SU-DHL-6 (cell line): ENCODE data around the gene NKPD1.
A peak's percentile ranks its signal among the peaks of the same experiment; 100 is the strongest.
"Not testable (repeated sequence)": the region's sequence is repeated elsewhere in the genome, so short reads cannot be mapped to it uniquely, and the experiment has no call there.

ENCODE experiments used
- H2AFZ ChIP-seq: fragments of 200-600 bp; sonication (generic); 2 replicates; pipeline ENCODE4 v1.6.1; 2014; ENCODE audit warnings: low read depth, mild to moderate bottlenecking, moderate library complexity, mixed read lengths, antibody characterized with exemption, low read length; ENCODE audit not compliant: severe bottlenecking
- H3F3A ChIP-seq: fragments of 200-600 bp; shearing (Covaris generic); 2 replicates; pipeline ENCODE4 v1.6.0; 2016; ENCODE audit warnings: antibody characterized with exemption, mild to moderate bottlenecking; ENCODE audit not compliant: insufficient read depth
- H3K27ac ChIP-seq: fragments of 200-600 bp; sonication (generic); 2 replicates; pipeline ENCODE4 v1.5.1; 2016; ENCODE audit warnings: low read depth, mild to moderate bottlenecking, low read length, moderate library complexity, mixed read lengths
- H3K27me3 ChIP-seq: fragments of 200-600 bp; sonication (generic), shearing (Covaris generic); 2 replicates; pipeline ENCODE4 v1.6.0; 2014; ENCODE audit warnings: mild to moderate bottlenecking, low read length
- H3K36me3 ChIP-seq: fragments of 200-600 bp; sonication (generic); 2 replicates; pipeline ENCODE4 v1.6.1; 2014; ENCODE audit warnings: mild to moderate bottlenecking, low read length, mixed read lengths
- H3K4me2 ChIP-seq: fragments of 300-600, 200-600 bp; shearing (Covaris generic), sonication (generic); 2 replicates; pipeline ENCODE4 v1.6.0; 2014; ENCODE audit warnings: low read length, low read depth, mild to moderate bottlenecking; ENCODE audit not compliant: poor library complexity, severe bottlenecking
- H3K4me3 ChIP-seq: fragments of 200-600 bp; sonication (generic); 2 replicates; pipeline ENCODE4 v1.5.1; 2014; ENCODE audit warnings: antibody characterized with exemption, low read length, mild to moderate bottlenecking, mixed read lengths; ENCODE audit not compliant: insufficient read depth, poor library complexity, severe bottlenecking
- H3K79me2 ChIP-seq: fragments of 200-600 bp; sonication (generic); 2 replicates; pipeline ENCODE4 v1.6.1; 2014; ENCODE audit warnings: mild to moderate bottlenecking, low read length, moderate library complexity; ENCODE audit not compliant: insufficient read depth
- H3K9ac ChIP-seq: fragments of 200-600 bp; sonication (generic); 2 replicates; pipeline ENCODE4 v1.7.0; 2014; ENCODE audit warnings: mild to moderate bottlenecking, low read length
- H3K9me2 ChIP-seq: fragments of 200-600 bp; sonication (generic); replicated peaks from 2 replicates; pipeline ENCODE4 v1.6.1; 2014; ENCODE audit warnings: low read length; ENCODE audit not compliant: insufficient read depth
- H3K9me3 ChIP-seq: fragments of 200-600 bp; sonication (generic); 2 replicates; pipeline ENCODE4 v1.6.1; 2014; ENCODE audit warnings: low read length, mixed read lengths; ENCODE audit not compliant: insufficient read depth
- H4K20me1 ChIP-seq: fragments of 200-600 bp; sonication (generic); 2 replicates; pipeline ENCODE4 v1.6.1; 2014; ENCODE audit warnings: low read depth, mild to moderate bottlenecking, antibody characterized with exemption, low read length, moderate library complexity, mixed read lengths
- EZH2phosphoT487 ChIP-seq: fragments of 200-600 bp; sonication (generic), shearing (Covaris generic); conservative IDR thresholded peaks from 2 replicates; pipeline ENCODE4 v1.6.1; 2018; ENCODE audit warnings: mild to moderate bottlenecking, antibody characterized with exemption, low read length, moderate library complexity, mixed read lengths
- TF ChIP-seq, protein P1 (sequence below): fragments of 200-600 bp; sonication (generic); IDR thresholded peaks from one replicate; pipeline ENCODE4 v1.5.1; 2017; ENCODE audit warnings: antibody characterized with exemption, mild to moderate bottlenecking, low read length, moderate library complexity; ENCODE audit not compliant: insufficient read depth, poor library complexity, severe bottlenecking

The NKPD1 gene

DNA sequence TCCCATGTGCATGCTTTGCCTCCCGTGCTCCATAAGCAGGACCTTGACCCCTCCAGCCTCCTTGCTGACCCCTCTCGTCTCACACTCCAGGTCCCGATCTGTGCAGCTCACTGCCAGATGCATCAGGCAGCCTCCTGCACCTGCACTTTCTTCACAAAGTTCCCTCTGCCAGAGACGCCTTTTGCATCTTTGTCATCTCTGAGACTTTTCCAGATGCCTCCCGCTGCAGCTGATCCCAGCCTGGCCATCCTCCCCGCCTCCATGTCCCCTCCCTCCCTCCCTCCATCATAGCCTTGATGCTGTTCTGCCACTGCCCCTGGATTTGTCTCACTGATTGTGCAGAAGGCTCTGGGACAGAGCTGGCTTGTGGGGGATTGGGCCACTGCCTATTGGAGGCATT is 38.0 kb downstream of the NKPD1 start:
- no peak overlapping the region for H3K27ac ChIP-seq
- no peak for TF ChIP-seq EZH2phosphoT487
- TF ChIP-seq, protein P1, sequence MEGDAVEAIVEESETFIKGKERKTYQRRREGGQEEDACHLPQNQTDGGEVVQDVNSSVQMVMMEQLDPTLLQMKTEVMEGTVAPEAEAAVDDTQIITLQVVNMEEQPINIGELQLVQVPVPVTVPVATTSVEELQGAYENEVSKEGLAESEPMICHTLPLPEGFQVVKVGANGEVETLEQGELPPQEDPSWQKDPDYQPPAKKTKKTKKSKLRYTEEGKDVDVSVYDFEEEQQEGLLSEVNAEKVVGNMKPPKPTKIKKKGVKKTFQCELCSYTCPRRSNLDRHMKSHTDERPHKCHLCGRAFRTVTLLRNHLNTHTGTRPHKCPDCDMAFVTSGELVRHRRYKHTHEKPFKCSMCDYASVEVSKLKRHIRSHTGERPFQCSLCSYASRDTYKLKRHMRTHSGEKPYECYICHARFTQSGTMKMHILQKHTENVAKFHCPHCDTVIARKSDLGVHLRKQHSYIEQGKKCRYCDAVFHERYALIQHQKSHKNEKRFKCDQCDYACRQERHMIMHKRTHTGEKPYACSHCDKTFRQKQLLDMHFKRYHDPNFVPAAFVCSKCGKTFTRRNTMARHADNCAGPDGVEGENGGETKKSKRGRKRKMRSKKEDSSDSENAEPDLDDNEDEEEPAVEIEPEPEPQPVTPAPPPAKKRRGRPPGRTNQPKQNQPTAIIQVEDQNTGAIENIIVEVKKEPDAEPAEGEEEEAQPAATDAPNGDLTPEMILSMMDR: no peak
- no peaks in the 10 kb centered on the region for H3K9me2 ChIP-seq
- no peak overlapping the region for H2AFZ ChIP-seq
- H3K9me3 ChIP-seq: no peaks in the 10 kb centered on the region
- no peak overlapping the region for H3K4me2 ChIP-seq
- peaks cover 7% of the 10 kb centered on the region for H4K20me1 ChIP-seq
- no peak overlapping the region for H3K4me3 ChIP-seq
- H3K79me2 ChIP-seq: peaks cover 47% of the 10 kb centered on the region
- H3F3A ChIP-seq: 0 out of 2 replicates have a peak, but pooled peaks cover 7% of the 10 kb centered on the region
- no peaks in the 10 kb centered on the region for H3K36me3 ChIP-seq
- no peak overlapping the region for H3K9ac ChIP-seq
- H3K27me3 ChIP-seq: no peaks in the 10 kb centered on the region

DNA sequence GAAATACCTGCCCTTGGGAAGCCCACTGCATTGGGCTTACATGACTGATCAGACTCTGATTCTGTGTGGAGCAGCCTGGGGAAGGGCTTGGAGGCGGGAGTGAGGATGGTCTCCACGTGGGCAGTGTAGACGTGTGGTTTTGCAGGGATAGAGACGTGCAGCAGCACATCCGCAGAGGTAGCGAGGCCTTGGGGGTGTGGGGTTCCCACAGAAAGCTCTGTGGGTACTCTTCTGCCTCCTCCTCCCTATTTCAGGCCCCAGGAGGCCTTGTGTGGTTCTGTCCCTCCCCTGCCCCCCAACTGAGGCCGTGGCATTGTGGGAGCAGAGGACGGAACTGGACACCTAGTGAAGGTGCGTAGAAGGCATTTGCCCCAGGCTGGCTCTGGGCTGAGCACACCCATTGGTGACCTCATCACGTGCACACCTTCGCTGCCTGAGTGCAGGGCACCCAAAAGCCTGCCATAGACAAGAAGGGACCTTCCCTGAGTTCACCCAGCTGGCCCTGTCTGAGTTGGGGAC is 38.9 kb downstream of the NKPD1 start:
- H3K9me3 ChIP-seq: no peaks in the 10 kb centered on the region
- no peak overlapping the region for H3K4me3 ChIP-seq
- no peak for TF ChIP-seq EZH2phosphoT487
- TF ChIP-seq, protein P1: no peak
- no peak overlapping the region for H2AFZ ChIP-seq
- no peak overlapping the region for H3K4me2 ChIP-seq
- H3K27me3 ChIP-seq: no peaks in the 10 kb centered on the region
- H3K79me2 ChIP-seq: peaks cover 44% of the 10 kb centered on the region
- no peak overlapping the region for H3K9ac ChIP-seq
- H3K36me3 ChIP-seq: no peaks in the 10 kb centered on the region
- no peak overlapping the region for H3K27ac ChIP-seq
- peaks cover 7% of the 10 kb centered on the region for H4K20me1 ChIP-seq
- no peaks in the 10 kb centered on the region for H3K9me2 ChIP-seq
- 0 out of 2 replicates have a peak, but pooled peaks cover 7% of the 10 kb centered on the region for H3F3A ChIP-seq

DNA sequence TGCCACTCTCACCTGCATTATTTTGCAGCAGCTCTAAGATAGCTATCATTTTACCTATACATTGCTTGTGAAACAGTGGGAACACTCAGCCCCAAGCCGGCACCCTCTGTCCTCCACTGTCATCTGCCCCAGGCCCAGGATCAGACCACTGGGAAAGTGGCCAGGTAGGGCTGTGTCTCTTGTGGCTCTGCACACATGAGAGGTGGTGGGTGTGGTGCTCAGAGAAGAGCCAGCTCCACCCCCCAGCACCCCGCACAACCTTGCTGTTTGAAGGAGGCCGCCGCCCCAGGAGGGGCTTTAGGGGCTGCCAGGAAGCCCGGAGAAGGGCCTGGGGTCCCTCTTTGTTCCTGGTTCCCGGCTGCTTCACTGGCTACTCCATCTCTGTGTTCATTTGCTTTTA is 41.2 kb downstream of the NKPD1 start:
- Histone ChIP-seq H3K36me3 (no peaks in the 10 kb centered on the region), H3K9me2 (no peaks in the 10 kb centered on the region), H3K9ac (no peak overlapping the region), H3K9me3 (no peaks in the 10 kb centered on the region), H3K27me3 (no peaks in the 10 kb centered on the region), H4K20me1 (peaks cover 7% of the 10 kb centered on the region), H3K4me3 (no peak overlapping the region), H3K79me2 (peaks cover 38% of the 10 kb centered on the region; the same call in 1 of the 2 replicates), H3K4me2 (peak overlapping the region; percentile 24), H3K27ac (no peak overlapping the region), H3F3A (0 out of 2 replicates have a peak, but pooled peaks cover 7% of the 10 kb centered on the region), H2AFZ (no peak overlapping the region)
- TF ChIP-seq, protein P1: no peak
- TF ChIP-seq EZH2phosphoT487: no peak

DNA sequence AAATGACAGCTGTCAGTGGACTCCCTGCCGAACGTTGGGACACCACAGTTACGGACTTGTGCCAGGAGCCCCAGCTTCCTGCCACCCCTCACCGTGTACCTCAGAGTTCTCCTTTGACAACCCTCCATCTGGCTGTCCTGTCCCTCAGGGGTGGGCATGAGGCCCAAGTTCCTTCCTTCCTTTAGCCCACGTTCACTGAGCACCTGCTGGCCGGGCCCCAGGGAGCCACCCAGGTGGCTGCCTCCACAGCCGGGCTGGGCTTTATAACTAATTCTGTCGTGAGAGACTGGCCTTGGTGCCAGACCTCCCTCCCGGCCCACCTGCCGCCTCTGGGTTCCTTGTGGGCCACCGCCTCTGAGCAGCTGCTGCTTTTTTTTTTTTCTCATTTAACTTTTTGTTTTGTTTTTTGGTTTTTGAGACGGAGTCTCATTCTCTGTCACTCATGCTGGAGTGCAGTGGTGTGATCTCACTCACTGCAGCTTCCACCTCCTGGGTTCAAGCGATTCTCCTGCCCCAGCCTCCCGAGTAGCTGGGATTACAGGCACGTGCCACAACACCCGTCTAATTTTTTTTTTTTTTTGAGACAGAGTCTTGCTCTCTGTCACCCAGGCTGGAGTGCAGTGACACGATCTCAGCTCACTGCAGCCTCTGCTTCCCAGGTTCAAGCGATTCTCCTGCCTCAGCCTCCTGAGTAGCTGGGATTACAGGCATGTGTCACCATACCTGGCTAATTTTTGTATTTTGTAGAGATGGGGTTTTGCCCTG is 42.0 kb downstream of the NKPD1 start:
- H3K36me3 ChIP-seq, H3K9me3 ChIP-seq, H3K27me3 ChIP-seq, H3K4me3 ChIP-seq, H4K20me1 ChIP-seq, H2AFZ ChIP-seq, H3F3A ChIP-seq, H3K9me2 ChIP-seq: not testable (repeated sequence)
- H3K27ac ChIP-seq: peak overlapping the region; percentile 48
- H3K9ac ChIP-seq: 0 out of 2 replicates have a peak overlapping the region, but pooled peaks have one; percentile 12
- H3K79me2 ChIP-seq: peaks cover 41% of the 10 kb centered on the region; the same call in 1 of the 2 replicates
- peak overlapping the region; percentile 24 for H3K4me2 ChIP-seq
